ENCODE measurements around the gene TMEM132C. TPM values are rescaled to one million over a fixed set of nuclear protein-coding genes. Genes with fewer than 3 reads are reported as not detected.
A peak's percentile ranks its signal among the peaks of the same experiment; 100 is the strongest.

The TMEM132C gene
- total RNA-seq, 2 experiments from 2014 or later = not detected

- Mint-ChIP-seq H3K36me3 (ENCODE audit: low read depth) (no peaks in the 10 kb centered on the region), H3K4me1 (ENCODE audit: low read depth) (peaks cover 2% of the 10 kb centered on the region), H3K27ac (no peak overlapping the region), H3K9me3 (no peaks in the 10 kb centered on the region), H3K27me3 (ENCODE audit: low read depth) (peaks cover 27% of the 10 kb centered on the region), H3K4me3 (no peak overlapping the region)
- CTCF ChIA-PET = no interaction called here
- intact Hi-C loops (cut with micrococcal nuclease) = no loop called here
- DNase-seq = no peak
Measured at GRCh38 chr12:128365032-128365431, 98.1 kb downstream of the TMEM132C start.

GRCh38 chr12:128365651-128366231, 98.8 kb downstream of the TMEM132C start:
- Mint-ChIP-seq H3K27me3 (ENCODE audit: low read depth) (peaks cover 27% of the 10 kb centered on the region), H3K4me3 (no peak overlapping the region), H3K27ac (no peak overlapping the region), H3K36me3 (ENCODE audit: low read depth) (no peaks in the 10 kb centered on the region), H3K4me1 (ENCODE audit: low read depth) (peaks cover 2% of the 10 kb centered on the region), H3K9me3 (no peaks in the 10 kb centered on the region)
- DNase-seq = no peak
- CTCF ChIA-PET = no interaction called here
- intact Hi-C loops (cut with micrococcal nuclease) = no loop called here

- intact Hi-C loops (cut with micrococcal nuclease) = no loop called here
- CTCF ChIA-PET = no interaction called here
- Mint-ChIP-seq H3K4me3 (no peak overlapping the region), H3K4me1 (ENCODE audit: low read depth) (peaks cover 2% of the 10 kb centered on the region), H3K9me3 (no peaks in the 10 kb centered on the region), H3K27ac (no peak overlapping the region), H3K27me3 (ENCODE audit: low read depth) (peaks cover 25% of the 10 kb centered on the region), H3K36me3 (ENCODE audit: low read depth) (no peaks in the 10 kb centered on the region)
- DNase-seq = no peak
Measured at GRCh38 chr12:128367961-128368360, 101.0 kb downstream of the TMEM132C start.

GRCh38 chr12:128381541-128381940, 114.6 kb downstream of the TMEM132C start:
- H3K27me3 Mint-ChIP-seq (ENCODE audit: low read depth) = peaks cover 19% of the 10 kb centered on the region
- H3K4me3 Mint-ChIP-seq = no peak overlapping the region
- no peaks in the 10 kb centered on the region for H3K9me3 Mint-ChIP-seq
- H3K27ac Mint-ChIP-seq = no peak overlapping the region
- intact Hi-C loops (cut with micrococcal nuclease) = no loop called here
- no peaks in the 10 kb centered on the region for H3K36me3 Mint-ChIP-seq (ENCODE audit: low read depth)
- DNase-seq = no peak
- no peaks in the 10 kb centered on the region for H3K4me1 Mint-ChIP-seq (ENCODE audit: low read depth)
- CTCF ChIA-PET = no interaction called here

- Mint-ChIP-seq H3K27ac (no peak overlapping the region), H3K4me1 (ENCODE audit: low read depth) (no peaks in the 10 kb centered on the region), H3K4me3 (no peak overlapping the region), H3K36me3 (ENCODE audit: low read depth) (no peaks in the 10 kb centered on the region), H3K9me3 (no peaks in the 10 kb centered on the region), H3K27me3 (ENCODE audit: low read depth) (peaks cover 19% of the 10 kb centered on the region)
- CTCF ChIA-PET = no interaction called here
- intact Hi-C loops (cut with micrococcal nuclease) = no loop called here
- DNase-seq = no peak
Measured at GRCh38 chr12:128381946-128382345, 115.0 kb downstream of the TMEM132C start.

- Mint-ChIP-seq H3K4me3 (no peak overlapping the region), H3K36me3 (ENCODE audit: low read depth) (no peaks in the 10 kb centered on the region), H3K27me3 (ENCODE audit: low read depth) (peaks cover 19% of the 10 kb centered on the region), H3K9me3 (no peaks in the 10 kb centered on the region), H3K4me1 (ENCODE audit: low read depth) (no peaks in the 10 kb centered on the region), H3K27ac (no peak overlapping the region)
- no peak for DNase-seq
- intact Hi-C loops (cut with micrococcal nuclease) = no loop called here
- CTCF ChIA-PET = no interaction called here
Measured at GRCh38 chr12:128382946-128383345, 116.0 kb downstream of the TMEM132C start.

GRCh38 chr12:128383357-128383937, 116.5 kb downstream of the TMEM132C start:
- Mint-ChIP-seq H3K4me3 (no peak overlapping the region), H3K4me1 (ENCODE audit: low read depth) (no peaks in the 10 kb centered on the region), H3K36me3 (ENCODE audit: low read depth) (no peaks in the 10 kb centered on the region), H3K9me3 (no peaks in the 10 kb centered on the region), H3K27ac (no peak overlapping the region), H3K27me3 (ENCODE audit: low read depth) (peaks cover 19% of the 10 kb centered on the region)
- intact Hi-C loops (cut with micrococcal nuclease) = no loop called here
- no peak for DNase-seq
- CTCF ChIA-PET = no interaction called here

- H3K27ac Mint-ChIP-seq = no peak overlapping the region
- no peaks in the 10 kb centered on the region for H3K36me3 Mint-ChIP-seq (ENCODE audit: low read depth)
- DNase-seq = no peak
- H3K27me3 Mint-ChIP-seq (ENCODE audit: low read depth) = peaks cover 21% of the 10 kb centered on the region
- H3K4me1 Mint-ChIP-seq (ENCODE audit: low read depth) = no peaks in the 10 kb centered on the region
- H3K9me3 Mint-ChIP-seq = no peaks in the 10 kb centered on the region
- intact Hi-C loops (cut with micrococcal nuclease) = no loop called here
- no peak overlapping the region for H3K4me3 Mint-ChIP-seq
- CTCF ChIA-PET = no interaction called here
Measured at GRCh38 chr12:128385736-128386135, 118.8 kb downstream of the TMEM132C start.

GRCh38 chr12:128387811-128388422, 120.9 kb downstream of the TMEM132C start:
- intact Hi-C loops (cut with micrococcal nuclease) = no loop called here
- Mint-ChIP-seq H3K36me3 (ENCODE audit: low read depth) (no peaks in the 10 kb centered on the region), H3K4me1 (ENCODE audit: low read depth) (no peaks in the 10 kb centered on the region), H3K27me3 (ENCODE audit: low read depth) (peaks cover 21% of the 10 kb centered on the region), H3K27ac (no peak overlapping the region), H3K4me3 (no peak overlapping the region), H3K9me3 (peaks cover 3% of the 10 kb centered on the region)
- peak; percentile 18 for DNase-seq
- CTCF ChIA-PET = interaction anchor here (0.6 to 1.0 kb wide), 3 partner anchors 10 to 1125 kb away, joined by 3 to 5 read pairs (median 4); no protein-coding TSS in a partner anchor

- Mint-ChIP-seq H3K36me3 (ENCODE audit: low read depth) (no peaks in the 10 kb centered on the region), H3K4me3 (no peak overlapping the region)
- CTCF ChIA-PET = interaction anchor here (0.6 kb wide), 1 partner anchor 10 kb away, joined by 3 read pairs; no protein-coding TSS in a partner anchor
Measured at GRCh38 chr12:128388461-128389000, 121.6 kb downstream of the TMEM132C start.

GRCh38 chr12:128393346-128393745, 126.4 kb downstream of the TMEM132C start:
- peaks cover 11% of the 10 kb centered on the region for H3K9me3 Mint-ChIP-seq
- intact Hi-C loops (cut with micrococcal nuclease) = no loop called here
- H3K4me3 Mint-ChIP-seq = no peak overlapping the region
- no peak overlapping the region for H3K27ac Mint-ChIP-seq
- H3K4me1 Mint-ChIP-seq (ENCODE audit: low read depth) = no peaks in the 10 kb centered on the region
- DNase-seq = no peak
- H3K27me3 Mint-ChIP-seq (ENCODE audit: low read depth) = peaks cover 10% of the 10 kb centered on the region
- CTCF ChIA-PET = interaction anchor here (0.6 kb wide), 1 partner anchor 1489 kb away, joined by 3 read pairs; no protein-coding TSS in a partner anchor
- H3K36me3 Mint-ChIP-seq (ENCODE audit: low read depth) = no peaks in the 10 kb centered on the region

More at GRCh38 chr12:128388461-128389000, 121.6 kb downstream of the TMEM132C start:
- Mint-ChIP-seq H3K27me3 (ENCODE audit: low read depth) (peaks cover 19% of the 10 kb centered on the region), H3K27ac (no peak overlapping the region), H3K4me1 (ENCODE audit: low read depth) (no peaks in the 10 kb centered on the region), H3K9me3 (peaks cover 3% of the 10 kb centered on the region)
- intact Hi-C loops (cut with micrococcal nuclease) = no loop called here
- DNase-seq = no peak

- CTCF ChIA-PET = no interaction called here
- Mint-ChIP-seq H3K36me3 (ENCODE audit: low read depth) (no peaks in the 10 kb centered on the region), H3K27ac (no peak overlapping the region), H3K9me3 (peaks cover 12% of the 10 kb centered on the region), H3K4me1 (ENCODE audit: low read depth) (no peaks in the 10 kb centered on the region), H3K27me3 (ENCODE audit: low read depth) (peaks cover 10% of the 10 kb centered on the region), H3K4me3 (no peak overlapping the region)
- intact Hi-C loops (cut with micrococcal nuclease) = no loop called here
- no peak for DNase-seq
Measured at GRCh38 chr12:128394137-128394536, 127.2 kb downstream of the TMEM132C start.

GRCh38 chr12:128399253-128399652, 132.3 kb downstream of the TMEM132C start:
- intact Hi-C loops (cut with micrococcal nuclease) = no loop called here
- CTCF ChIA-PET = no interaction called here
- Mint-ChIP-seq H3K4me1 (ENCODE audit: low read depth) (no peaks in the 10 kb centered on the region), H3K4me3 (no peak overlapping the region), H3K36me3 (ENCODE audit: low read depth) (no peaks in the 10 kb centered on the region), H3K9me3 (peaks cover 9% of the 10 kb centered on the region), H3K27me3 (ENCODE audit: low read depth) (no peaks in the 10 kb centered on the region), H3K27ac (no peak overlapping the region)
- DNase-seq = no peak
